ENCODE measurements around the gene PDE7B.

GRCh38 chr6:135811644-135812526, 39.6 kb upstream of the PDE7B start:
- no peak for TF ChIP-seq CTCF (conservative IDR thresholded peaks at IDR 0.05; ENCODE audit: low read depth, low read length)
- TF ChIP-seq RCOR1 (IDR thresholded peaks at IDR 0.05; ENCODE audit: insufficient replicate concordance, low read length) = no peak
- no peak for TF ChIP-seq USF2 (IDR thresholded peaks at IDR 0.05; ENCODE audit: low read depth, low read length)
- TF ChIP-seq POLR2A (IDR thresholded peaks at IDR 0.05; ENCODE audit: low read depth, low read length) = no peak
- TF ChIP-seq NFE2L2 (IDR thresholded peaks at IDR 0.05; ENCODE audit: low read depth, low read length) = peak; percentile 50
- no peak for TF ChIP-seq RFX5 (IDR thresholded peaks at IDR 0.05; ENCODE audit: low read depth, low read length)
- TF ChIP-seq RAD21 (IDR thresholded peaks at IDR 0.05; ENCODE audit: low read length) = no peak
